Glomerular endothelial cell (primary cell): ENCODE data around the gene UNC50. TPM values are rescaled to one million over a fixed set of nuclear protein-coding genes. Genes with fewer than 3 reads are reported as not detected.

Experiments
- DNase-seq: peaks from one replicate; pipeline ENCODE4 v3.0.0-alpha.2; 2011; ENCODE audit warnings: low read depth, low spot score; ENCODE audit errors: extremely low read depth
- total RNA-seq: library from RNA; depleted of rRNA; stranded (reverse); fragments of >200 nt; gene quantifications from 2 replicates; pipeline ENCODE4 v1.2.3, GENCODE V29; 2015

The UNC50 gene
- total RNA-seq, result 38.1 and 46.3 TPM in 2 replicates

- DNase-seq, result no peak
Measured at GRCh38 chr2:98608116-98608961, at the start of gene UNC50, which contains the start of gene COA5. UNC50 (plus strand) TSS chr2:98608589; CDS start chr2:98609760, 1,171 bp downstream. COA5 (minus strand) TSS chr2:98608512; CDS start chr2:98608405, 107 bp downstream.

- no peak for DNase-seq
Measured at GRCh38 chr2:98558852-98559530, 49.4 kb upstream of the UNC50 start.

- DNase-seq, result no peak
Measured at GRCh38 chr2:98559581-98559980, 48.8 kb upstream of the UNC50 start.

- DNase-seq, result no peak
Measured at GRCh38 chr2:98560256-98560771, 48.1 kb upstream of the UNC50 start.

GRCh38 chr2:98561018-98561417 lies 47.4 kb upstream of the UNC50 start:
- no peak for DNase-seq

- no peak for DNase-seq
Measured at GRCh38 chr2:98561902-98562695, 46.3 kb upstream of the UNC50 start.

GRCh38 chr2:98563394-98563793 lies 45.0 kb upstream of the UNC50 start:
- DNase-seq, result no peak

GRCh38 chr2:98564541-98565132 lies 43.8 kb upstream of the UNC50 start:
- no peak for DNase-seq

GRCh38 chr2:98565286-98565860 lies 43.0 kb upstream of the UNC50 start:
- no peak for DNase-seq

GRCh38 chr2:98565941-98566340 lies 42.4 kb upstream of the UNC50 start:
- DNase-seq, result no peak

GRCh38 chr2:98568161-98568956 lies 40.0 kb upstream of the UNC50 start:
- DNase-seq, result no peak

- no peak for DNase-seq
Measured at GRCh38 chr2:98569197-98569793, 39.1 kb upstream of the UNC50 start.

- no peak for DNase-seq
Measured at GRCh38 chr2:98569915-98570314, 38.5 kb upstream of the UNC50 start.

GRCh38 chr2:98570356-98570755 lies 38.0 kb upstream of the UNC50 start:
- no peak for DNase-seq

GRCh38 chr2:98571121-98571701 lies 37.2 kb upstream of the UNC50 start:
- no peak for DNase-seq

GRCh38 chr2:98571796-98572195 lies 36.6 kb upstream of the UNC50 start:
- DNase-seq, result no peak

GRCh38 chr2:98572211-98572610 lies 36.2 kb upstream of the UNC50 start:
- DNase-seq, result no peak

GRCh38 chr2:98572676-98573075 lies 35.7 kb upstream of the UNC50 start:
- DNase-seq, result no peak

- no peak for DNase-seq
Measured at GRCh38 chr2:98573426-98573825, 35.0 kb upstream of the UNC50 start.
